Pons (tissue), 1 donor: ENCODE data around the gene ATG3.
"Not testable (repeated sequence)": the region's sequence is repeated elsewhere in the genome, so short reads cannot be mapped to it uniquely, and the experiment has no call there.

ENCODE experiments used
- DNase-seq: peaks from one replicate; pipeline ENCODE4 v3.0.0-alpha.2; 2016; ENCODE audit warnings: low spot score

The ATG3 gene

GRCh38 chr3:112560721-112561483, 860 bp downstream of the ATG3 start:
- peak; percentile 58 for DNase-seq

GRCh38 chr3:112560307-112560706, 1.5 kb downstream of the ATG3 start:
- DNase-seq = no peak

GRCh38 chr3:112557976-112558375, 3.8 kb downstream of the ATG3 start:
- no peak for DNase-seq

- peak; percentile 50 for DNase-seq
These were observed 6.1 kb downstream of the ATG3 start for GRCh38 chr3:112555535-112556170.

- DNase-seq = no peak
These were observed 10.9 kb downstream of the ATG3 start for GRCh38 chr3:112550859-112551258.

- no peak for DNase-seq
These were observed 15.5 kb downstream of the ATG3 start for GRCh38 chr3:112546216-112546759.

GRCh38 chr3:112539825-112540650, 21.7 kb downstream of the ATG3 start:
- DNase-seq = no peak

- DNase-seq = peak; percentile 45
These were observed 30.4 kb downstream of the ATG3 start for GRCh38 chr3:112531358-112531781.

- no peak for DNase-seq
These were observed 31.2 kb downstream of the ATG3 start for GRCh38 chr3:112530573-112530972.

GRCh38 chr3:112524127-112524526, 37.6 kb downstream of the ATG3 start:
- DNase-seq = not testable (repeated sequence)

GRCh38 chr3:112519424-112520001, 42.2 kb downstream of the ATG3 start:
- DNase-seq = peak; percentile 89

GRCh38 chr3:112518970-112519369, 42.8 kb downstream of the ATG3 start:
- DNase-seq = not testable (repeated sequence)

GRCh38 chr3:112514527-112515128, 47.1 kb downstream of the ATG3 start:
- no peak for DNase-seq

GRCh38 chr3:112512320-112512719, 49.4 kb downstream of the ATG3 start:
- no peak for DNase-seq

- DNase-seq = no peak
These were observed 52.9 kb downstream of the ATG3 start for GRCh38 chr3:112508860-112509259.

- DNase-seq = no peak
These were observed 53.5 kb downstream of the ATG3 start for GRCh38 chr3:112508261-112508660.

- DNase-seq = no peak
These were observed 55.9 kb downstream of the ATG3 start for GRCh38 chr3:112505907-112506306.

- DNase-seq = no peak
These were observed 57.6 kb downstream of the ATG3 start for GRCh38 chr3:112504123-112504522.

GRCh38 chr3:112503304-112503972, 58.3 kb downstream of the ATG3 start:
- DNase-seq = no peak

- DNase-seq = no peak
These were observed 61.1 kb downstream of the ATG3 start for GRCh38 chr3:112500621-112501020.
